ENCODE data around the gene TOX3. TPM values are rescaled to one million over a fixed set of nuclear protein-coding genes. Genes with fewer than 3 reads are reported as not detected.

Gene TOX3
- total RNA-seq, 1 experiment from 2014 or later: 20.2 TPM

DNA sequence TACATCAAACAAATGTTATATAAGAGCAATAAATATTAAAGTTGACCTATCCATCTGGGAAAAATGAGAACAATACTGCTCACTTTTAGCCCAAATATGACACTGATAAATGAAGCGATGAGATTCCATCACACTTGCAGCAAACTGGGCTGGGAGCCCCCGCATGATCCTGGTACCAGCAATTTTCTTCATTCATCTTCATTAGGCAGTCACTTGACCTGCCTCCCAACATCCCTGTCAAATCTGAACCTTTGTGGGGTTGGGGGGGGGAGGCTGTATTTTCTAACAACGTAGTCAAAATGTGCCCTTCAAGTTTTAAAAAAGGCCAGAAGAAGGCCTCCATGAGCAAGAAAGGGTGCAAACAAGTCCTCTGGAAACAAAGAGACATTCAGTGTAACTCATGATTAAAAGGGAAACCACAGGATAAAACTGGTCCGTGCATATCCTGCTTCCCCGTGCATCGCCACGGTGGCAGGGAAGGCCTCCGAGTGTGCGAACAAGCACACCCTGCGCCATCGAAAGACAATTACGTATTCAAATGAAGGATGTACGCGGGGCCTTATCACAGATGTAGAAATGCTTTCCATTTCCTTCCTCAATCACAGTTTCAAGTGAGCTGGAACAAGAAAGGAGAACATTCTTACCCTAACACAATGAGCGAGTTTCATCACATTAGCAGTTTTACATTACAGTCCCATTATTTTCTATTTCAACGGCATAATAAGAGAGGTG, 48.4 kb downstream of the TOX3 start:
- H3K9me3 ChIP-seq (ENCODE audit: control insufficient read depth, low read depth, low read length): no peaks in the 10 kb centered on the region
- peaks cover 5% of the 10 kb centered on the region for H3K79me1 ChIP-seq (ENCODE audit: insufficient read depth, low read depth, low read length, poor library complexity, severe bottlenecking)
- H2BK15ac ChIP-seq (ENCODE audit: low read depth, low read length): no peak overlapping the region
- H3K27ac Mint-ChIP-seq: peak overlapping the region; percentile 89 to 98 (median 92); a peak in 6 of 7 replicates
- H2BK120ac ChIP-seq (ENCODE audit: low read depth, low read length, poor library complexity, severe bottlenecking): no peak overlapping the region
- no peak overlapping the region for H2BK20ac ChIP-seq (ENCODE audit: low read depth, low read length, poor library complexity, severe bottlenecking)
- no peak overlapping the region for H3K18ac ChIP-seq (ENCODE audit: insufficient read length, low read depth, low read length)
- H3T11ph ChIP-seq (ENCODE audit: low read length): no peak overlapping the region
- H4K8ac ChIP-seq (replicated peaks; ENCODE audit: insufficient read length, low read depth, low read length): no peak overlapping the region
- H3K4me2 ChIP-seq (ENCODE audit: insufficient read depth, insufficient read length, low read length): no peak overlapping the region
- H2AK5ac ChIP-seq (ENCODE audit: insufficient read length, low read length): no peak overlapping the region
- no peak overlapping the region for H3K23ac ChIP-seq (ENCODE audit: insufficient read length, low read depth, low read length)
- H3K4me1 ChIP-seq (ENCODE audit: insufficient read depth, low read length): peaks cover 11% of the 10 kb centered on the region
- no peak for DNase-seq
- H3K23me2 ChIP-seq (ENCODE audit: insufficient read length, low read depth, low read length, poor library complexity, severe bottlenecking): no peaks in the 10 kb centered on the region
- no peak overlapping the region for H3K4ac ChIP-seq (ENCODE audit: low read depth, low read length)
- no peak overlapping the region for H3K14ac ChIP-seq (ENCODE audit: insufficient read depth, low read length)
- H3K9me3 Mint-ChIP-seq: no peaks in the 10 kb centered on the region
- H3K4me1 Mint-ChIP-seq: peaks cover 64 to 83% of the 10 kb centered on the region in 2 experiments
- H3K36me3 Mint-ChIP-seq (ENCODE audit: insufficient read depth in 1 of 3, low read depth in 3 of 3): peaks cover 0 to 2% (median 0%) of the 10 kb centered on the region in 3 experiments; a peak in 2 of 7 replicates
- no peaks in the 10 kb centered on the region for H3K27me3 Mint-ChIP-seq (ENCODE audit: low read depth)
- H3K27ac ChIP-seq (ENCODE audit: insufficient read length, low read depth, low read length): peak overlapping the region; percentile 6
- H3K4me3 Mint-ChIP-seq: peak overlapping the region; percentile 21 to 64; a peak in 4 of 5 replicates
- TF ChIP-seq, protein P1, sequence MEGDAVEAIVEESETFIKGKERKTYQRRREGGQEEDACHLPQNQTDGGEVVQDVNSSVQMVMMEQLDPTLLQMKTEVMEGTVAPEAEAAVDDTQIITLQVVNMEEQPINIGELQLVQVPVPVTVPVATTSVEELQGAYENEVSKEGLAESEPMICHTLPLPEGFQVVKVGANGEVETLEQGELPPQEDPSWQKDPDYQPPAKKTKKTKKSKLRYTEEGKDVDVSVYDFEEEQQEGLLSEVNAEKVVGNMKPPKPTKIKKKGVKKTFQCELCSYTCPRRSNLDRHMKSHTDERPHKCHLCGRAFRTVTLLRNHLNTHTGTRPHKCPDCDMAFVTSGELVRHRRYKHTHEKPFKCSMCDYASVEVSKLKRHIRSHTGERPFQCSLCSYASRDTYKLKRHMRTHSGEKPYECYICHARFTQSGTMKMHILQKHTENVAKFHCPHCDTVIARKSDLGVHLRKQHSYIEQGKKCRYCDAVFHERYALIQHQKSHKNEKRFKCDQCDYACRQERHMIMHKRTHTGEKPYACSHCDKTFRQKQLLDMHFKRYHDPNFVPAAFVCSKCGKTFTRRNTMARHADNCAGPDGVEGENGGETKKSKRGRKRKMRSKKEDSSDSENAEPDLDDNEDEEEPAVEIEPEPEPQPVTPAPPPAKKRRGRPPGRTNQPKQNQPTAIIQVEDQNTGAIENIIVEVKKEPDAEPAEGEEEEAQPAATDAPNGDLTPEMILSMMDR (conservative IDR thresholded peaks at IDR 0.05): no peak
- no peak overlapping the region for H4K91ac ChIP-seq (ENCODE audit: insufficient read length, low read depth, low read length)
- no peak overlapping the region for H3K9ac ChIP-seq (ENCODE audit: extremely low read depth, insufficient read length, low read length)
- no peaks in the 10 kb centered on the region for H4K20me1 ChIP-seq (ENCODE audit: control insufficient read depth, insufficient read depth, insufficient read length)
- no peak overlapping the region for H2AFZ ChIP-seq (ENCODE audit: low read length)
- no peak overlapping the region for H2BK12ac ChIP-seq (ENCODE audit: insufficient read length, low read depth, low read length)
- peaks cover 2% of the 10 kb centered on the region; the same call in 1 of the 2 replicates for H3K79me2 ChIP-seq (ENCODE audit: insufficient read depth, low read length)
- no peaks in the 10 kb centered on the region for H3K27me3 ChIP-seq (ENCODE audit: insufficient read depth, low read length)
- no peak overlapping the region for H3K56ac ChIP-seq (ENCODE audit: insufficient read length, low read depth, low read length)
- H4K5ac ChIP-seq (ENCODE audit: insufficient read length, low read depth, low read length): no peak overlapping the region
- H2BK5ac ChIP-seq (ENCODE audit: insufficient read length, low read length): no peak overlapping the region
- no CpG with 5 or more reads among the region's 16 CpGs for WGBS (ENCODE audit: extremely low coverage, insufficient read length, low lambda C conversion rate)

Data from H9 (cell line).